ENCODE data around the gene SNX25. TPM values are rescaled to one million over a fixed set of nuclear protein-coding genes. Genes with fewer than 3 reads are reported as not detected.

The SNX25 gene
- total RNA-seq, 1 donor from 2014 or later = 10.9 TPM

DNA sequence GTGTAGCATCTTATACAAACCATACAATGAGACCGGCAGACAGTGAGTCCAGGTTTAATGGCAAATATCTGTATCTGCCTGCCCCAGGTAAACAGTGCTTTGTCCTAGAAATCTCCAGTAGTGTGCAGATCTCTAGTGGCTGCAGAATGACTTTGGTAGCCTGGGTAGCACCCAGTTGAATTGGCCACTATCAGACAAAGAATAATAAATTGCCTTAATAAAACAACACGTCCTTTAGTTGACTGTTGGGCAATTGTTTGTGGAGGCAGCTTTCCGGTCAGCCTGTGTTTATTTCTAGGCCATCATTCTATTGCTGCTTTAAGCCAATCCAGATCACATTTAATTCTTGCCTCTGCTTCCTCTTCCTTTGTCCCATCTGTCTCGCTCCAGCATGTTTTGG lies 52.5 kb downstream of the SNX25 start:
- H3K4me1 Mint-ChIP-seq = peaks cover 2% of the 10 kb centered on the region
- H3K4me3 Mint-ChIP-seq = no peak overlapping the region
- no peak for DNase-seq (ENCODE audit: low spot score in 2 of 2, unreplicated experiment in 2 of 2)
- peaks cover 1% of the 10 kb centered on the region for H3K36me3 Mint-ChIP-seq
- no peaks in the 10 kb centered on the region for H3K9me3 Mint-ChIP-seq
- TF ChIP-seq, protein P1, sequence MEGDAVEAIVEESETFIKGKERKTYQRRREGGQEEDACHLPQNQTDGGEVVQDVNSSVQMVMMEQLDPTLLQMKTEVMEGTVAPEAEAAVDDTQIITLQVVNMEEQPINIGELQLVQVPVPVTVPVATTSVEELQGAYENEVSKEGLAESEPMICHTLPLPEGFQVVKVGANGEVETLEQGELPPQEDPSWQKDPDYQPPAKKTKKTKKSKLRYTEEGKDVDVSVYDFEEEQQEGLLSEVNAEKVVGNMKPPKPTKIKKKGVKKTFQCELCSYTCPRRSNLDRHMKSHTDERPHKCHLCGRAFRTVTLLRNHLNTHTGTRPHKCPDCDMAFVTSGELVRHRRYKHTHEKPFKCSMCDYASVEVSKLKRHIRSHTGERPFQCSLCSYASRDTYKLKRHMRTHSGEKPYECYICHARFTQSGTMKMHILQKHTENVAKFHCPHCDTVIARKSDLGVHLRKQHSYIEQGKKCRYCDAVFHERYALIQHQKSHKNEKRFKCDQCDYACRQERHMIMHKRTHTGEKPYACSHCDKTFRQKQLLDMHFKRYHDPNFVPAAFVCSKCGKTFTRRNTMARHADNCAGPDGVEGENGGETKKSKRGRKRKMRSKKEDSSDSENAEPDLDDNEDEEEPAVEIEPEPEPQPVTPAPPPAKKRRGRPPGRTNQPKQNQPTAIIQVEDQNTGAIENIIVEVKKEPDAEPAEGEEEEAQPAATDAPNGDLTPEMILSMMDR (IDR thresholded peaks at IDR 0.05; ENCODE audit: unreplicated experiment) = no peak
- no peaks in the 10 kb centered on the region for H3K27me3 Mint-ChIP-seq (ENCODE audit: low read depth)
- no peak overlapping the region for H3K27ac Mint-ChIP-seq

GRCh38 chr4:185263419-185263818 lies 54.0 kb downstream of the SNX25 start:
- peaks cover 2% of the 10 kb centered on the region for H3K4me1 Mint-ChIP-seq
- H3K36me3 Mint-ChIP-seq = peaks cover 5% of the 10 kb centered on the region
- H3K27me3 Mint-ChIP-seq (ENCODE audit: low read depth) = no peaks in the 10 kb centered on the region
- no peaks in the 10 kb centered on the region for H3K9me3 Mint-ChIP-seq
- TF ChIP-seq, protein P1 (IDR thresholded peaks at IDR 0.05; ENCODE audit: unreplicated experiment) = no peak
- no peak for DNase-seq (ENCODE audit: low spot score in 2 of 2, unreplicated experiment in 2 of 2)
- no peak overlapping the region for H3K4me3 Mint-ChIP-seq
- no peak overlapping the region for H3K27ac Mint-ChIP-seq

- Mint-ChIP-seq H3K4me3 (no peak overlapping the region), H3K9me3 (no peaks in the 10 kb centered on the region), H3K4me1 (peaks cover 3% of the 10 kb centered on the region), H3K27ac (no peak overlapping the region), H3K27me3 (ENCODE audit: low read depth) (no peaks in the 10 kb centered on the region), H3K36me3 (peaks cover 5% of the 10 kb centered on the region)
- DNase-seq (ENCODE audit: low spot score in 2 of 2, unreplicated experiment in 2 of 2) = no peak
- TF ChIP-seq, protein P1 (IDR thresholded peaks at IDR 0.05; ENCODE audit: unreplicated experiment) = no peak
These were observed 56.5 kb downstream of the SNX25 start for GRCh38 chr4:185265942-185266341.

- H3K27ac Mint-ChIP-seq = no peak overlapping the region
- no peaks in the 10 kb centered on the region for H3K27me3 Mint-ChIP-seq (ENCODE audit: low read depth)
- TF ChIP-seq, protein P1 (IDR thresholded peaks at IDR 0.05; ENCODE audit: unreplicated experiment) = no peak
- H3K4me1 Mint-ChIP-seq = peaks cover 3% of the 10 kb centered on the region
- peaks cover 3% of the 10 kb centered on the region for H3K36me3 Mint-ChIP-seq
- H3K9me3 Mint-ChIP-seq = no peaks in the 10 kb centered on the region
- no peak for DNase-seq (ENCODE audit: low spot score in 2 of 2, unreplicated experiment in 2 of 2)
- H3K4me3 Mint-ChIP-seq = no peak overlapping the region
These were observed 59.9 kb downstream of the SNX25 start for GRCh38 chr4:185269286-185269685.

GRCh38 chr4:185270037-185270436 lies 60.6 kb downstream of the SNX25 start:
- Mint-ChIP-seq H3K27ac (no peak overlapping the region), H3K4me1 (peaks cover 3% of the 10 kb centered on the region), H3K27me3 (ENCODE audit: low read depth) (no peaks in the 10 kb centered on the region), H3K4me3 (no peak overlapping the region), H3K9me3 (peaks cover 2% of the 10 kb centered on the region), H3K36me3 (peaks cover 3% of the 10 kb centered on the region)
- DNase-seq (ENCODE audit: low spot score in 2 of 2, unreplicated experiment in 2 of 2) = no peak
- TF ChIP-seq, protein P1 (IDR thresholded peaks at IDR 0.05; ENCODE audit: unreplicated experiment) = no peak

DNA sequence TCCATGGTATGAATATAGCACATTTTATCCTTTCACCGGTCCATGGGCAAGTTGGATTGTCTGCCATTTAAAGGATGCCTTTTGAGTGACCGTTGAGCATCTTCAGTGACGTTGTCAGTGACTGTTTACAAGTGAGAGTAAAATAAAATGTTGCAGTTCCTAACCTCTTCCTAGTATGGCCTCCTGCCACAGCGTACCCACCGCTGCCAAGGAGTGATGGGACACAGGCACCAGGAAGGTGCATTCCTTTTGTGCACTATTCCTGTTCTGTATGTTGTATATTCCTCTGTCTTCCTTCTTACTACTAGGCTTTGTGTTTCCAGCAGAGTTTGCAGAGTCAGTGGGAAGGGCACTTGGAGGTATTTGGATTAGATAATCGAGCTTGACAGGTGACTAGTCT lies 61.5 kb downstream of the SNX25 start:
- Mint-ChIP-seq H3K4me1 (peaks cover 6% of the 10 kb centered on the region), H3K9me3 (peaks cover 4% of the 10 kb centered on the region), H3K27me3 (ENCODE audit: low read depth) (no peaks in the 10 kb centered on the region), H3K4me3 (no peak overlapping the region), H3K27ac (no peak overlapping the region), H3K36me3 (peaks cover 3% of the 10 kb centered on the region)
- DNase-seq (ENCODE audit: low spot score in 2 of 2, unreplicated experiment in 2 of 2) = no peak
- TF ChIP-seq, protein P1 (IDR thresholded peaks at IDR 0.05; ENCODE audit: unreplicated experiment) = no peak

Data from mesothelial cell of epicardium (in vitro differentiated cells).